GM12878 (cell line): ENCODE results near the gene NAA38. TPM values are rescaled to one million over a fixed set of nuclear protein-coding genes. Genes with fewer than 3 reads are reported as not detected.

Experiments
- EP300 ChIP-seq, 2 experiments: fragments of 150-350 bp in 1 of 2; IDR thresholded peaks; 2 replicates each; pipeline ENCODE4 v1.6.1; 2011 to 2012; ENCODE audit warnings: low read depth in 2 of 2, low read length in 2 of 2, borderline replicate concordance in 1 of 2, improper control_type of control experiment in 1 of 2, inconsistent platforms in 1 of 2; ENCODE audit not compliant: control insufficient read depth in 1 of 2
- HDGF ChIP-seq: fragments of 450-650 bp; IDR thresholded peaks from 2 replicates; pipeline ENCODE4 v1.6.1; 2016; ENCODE audit warnings: antibody characterized with exemption
- KLF5 ChIP-seq: fragments of 450-650 bp; IDR thresholded peaks from 2 replicates; pipeline ENCODE4 v1.6.1; 2014; ENCODE audit warnings: mild to moderate bottlenecking; ENCODE audit not compliant: partially characterized antibody
- MTA2 ChIP-seq: fragments of 450-650 bp; IDR thresholded peaks from 2 replicates; pipeline ENCODE4 v1.6.1; 2016; ENCODE audit warnings: low read depth, mild to moderate bottlenecking, moderate library complexity
- NFIC ChIP-seq: IDR thresholded peaks from 2 replicates; pipeline ENCODE4 v1.6.1; 2012; ENCODE audit warnings: low read depth, mild to moderate bottlenecking, inconsistent platforms, low read length, moderate library complexity
- NR2C1 ChIP-seq: fragments of 450-650 bp; IDR thresholded peaks from 2 replicates; pipeline ENCODE4 v1.6.1; 2017; ENCODE audit warnings: antibody characterized with exemption, mild to moderate bottlenecking, moderate library complexity
- REST ChIP-seq: IDR thresholded peaks from 2 replicates; pipeline ENCODE4 v1.6.1; 2012; ENCODE audit warnings: mild to moderate bottlenecking, low read depth, low read length
- SIX5 ChIP-seq: IDR thresholded peaks from 2 replicates; pipeline ENCODE4 v1.6.1; 2011; ENCODE audit warnings: mild to moderate bottlenecking, low read depth, low read length, moderate library complexity; ENCODE audit not compliant: severe bottlenecking
- ZBED1 ChIP-seq: IDR thresholded peaks from 2 replicates; pipeline ENCODE4 v1.6.1; 2016; ENCODE audit warnings: borderline replicate concordance
- ZNF622 ChIP-seq: fragments of 450-650 bp; IDR thresholded peaks from 2 replicates; pipeline ENCODE4 v1.6.1; 2017; ENCODE audit warnings: mild to moderate bottlenecking, inconsistent platforms
- polyA plus RNA-seq, 11 experiments: library from polyadenylated mRNA; depleted of rRNA in 4 of 11; unstranded in 6 of 11; stranded (reverse) in 5 of 11; fragments of >200 nt; fragmentation: Nextera tagmentation in 4 of 11; fragmentation: Illumina TruSeq in 1 of 11; extraction: Ambion mirVana in 4 of 11; extraction: Trizol in 1 of 11; gene quantifications; 1 replicate in 1 of 11; 2 replicates in 10 of 11; pipeline versions ENCODE4 v1.2.1 to v1.2.3, GENCODE V29; 2011 to 2016; ENCODE audit warnings: inconsistent platforms in 2 of 11, missing spikeins in 2 of 11, low read depth in 1 of 11
- total RNA-seq, 4 experiments: library from RNA; depleted of rRNA in 3 of 4; stranded (reverse); fragments of >200 nt in 3 of 4; fragmentation: Illumina TruSeq in 1 of 4; extraction: Trizol in 1 of 4; gene quantifications; 2 replicates each; pipeline versions ENCODE4 v1.2.1 to v1.2.3, GENCODE V29; 2013 to 2021
- TF ChIP-seq, protein P1 (sequence below): fragments of 450-650 bp; IDR thresholded peaks from 2 replicates; pipeline ENCODE4 v1.6.1; 2016; ENCODE audit warnings: mild to moderate bottlenecking, moderate library complexity, borderline replicate concordance

NAA38 gene
- total and polyA plus RNA-seq, 10 of the 15 experiments (the other 5 are each of a cell fraction or from before 2014, with no cell fraction given): 31.5 to 337 (median 215) TPM

DNA sequence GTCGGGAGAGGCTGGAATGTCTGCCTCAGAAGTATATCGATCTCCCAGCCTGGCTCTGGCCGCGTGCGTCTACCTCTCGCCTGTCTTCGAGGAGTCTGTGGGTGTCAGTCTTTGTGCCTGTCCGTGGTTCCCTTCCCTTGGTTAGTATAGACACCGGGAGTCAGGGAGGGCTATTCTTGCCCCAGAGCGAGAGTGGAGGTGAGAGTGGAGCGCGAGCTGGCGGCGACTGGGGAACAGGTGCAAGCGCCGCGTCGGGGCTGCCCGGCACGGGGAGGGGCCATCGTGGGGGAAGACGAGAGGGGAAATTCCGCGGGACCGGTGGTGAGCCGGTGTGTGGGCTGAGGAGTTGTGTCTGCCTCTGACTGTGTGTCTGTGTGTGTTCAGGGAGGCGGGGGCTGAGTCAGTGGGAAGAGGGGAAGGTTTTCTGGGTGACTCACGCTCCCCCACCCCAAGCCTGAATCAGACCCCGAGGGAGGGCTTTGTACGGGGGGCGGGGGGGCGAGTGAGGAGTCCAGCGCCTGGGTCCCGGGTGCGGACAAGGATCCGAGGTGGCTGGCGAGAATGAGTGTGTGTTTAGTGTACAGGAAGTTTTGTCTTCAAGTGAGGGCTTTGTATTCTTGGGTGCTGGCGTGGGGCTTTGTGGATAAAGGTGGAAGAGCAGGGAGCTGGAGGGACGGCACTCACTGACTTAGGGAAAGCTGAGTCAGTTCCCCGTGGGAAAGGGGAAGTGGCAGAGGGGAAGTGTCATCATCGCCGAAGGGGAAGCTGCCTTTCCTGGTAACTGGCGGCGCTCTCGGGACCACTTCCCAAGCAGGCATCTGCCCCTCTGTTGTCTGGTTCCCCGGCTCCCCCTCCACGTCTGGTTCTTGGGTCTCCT is 14.7 kb downstream of the NAA38 start (continued):
- TF ChIP-seq, protein P1, sequence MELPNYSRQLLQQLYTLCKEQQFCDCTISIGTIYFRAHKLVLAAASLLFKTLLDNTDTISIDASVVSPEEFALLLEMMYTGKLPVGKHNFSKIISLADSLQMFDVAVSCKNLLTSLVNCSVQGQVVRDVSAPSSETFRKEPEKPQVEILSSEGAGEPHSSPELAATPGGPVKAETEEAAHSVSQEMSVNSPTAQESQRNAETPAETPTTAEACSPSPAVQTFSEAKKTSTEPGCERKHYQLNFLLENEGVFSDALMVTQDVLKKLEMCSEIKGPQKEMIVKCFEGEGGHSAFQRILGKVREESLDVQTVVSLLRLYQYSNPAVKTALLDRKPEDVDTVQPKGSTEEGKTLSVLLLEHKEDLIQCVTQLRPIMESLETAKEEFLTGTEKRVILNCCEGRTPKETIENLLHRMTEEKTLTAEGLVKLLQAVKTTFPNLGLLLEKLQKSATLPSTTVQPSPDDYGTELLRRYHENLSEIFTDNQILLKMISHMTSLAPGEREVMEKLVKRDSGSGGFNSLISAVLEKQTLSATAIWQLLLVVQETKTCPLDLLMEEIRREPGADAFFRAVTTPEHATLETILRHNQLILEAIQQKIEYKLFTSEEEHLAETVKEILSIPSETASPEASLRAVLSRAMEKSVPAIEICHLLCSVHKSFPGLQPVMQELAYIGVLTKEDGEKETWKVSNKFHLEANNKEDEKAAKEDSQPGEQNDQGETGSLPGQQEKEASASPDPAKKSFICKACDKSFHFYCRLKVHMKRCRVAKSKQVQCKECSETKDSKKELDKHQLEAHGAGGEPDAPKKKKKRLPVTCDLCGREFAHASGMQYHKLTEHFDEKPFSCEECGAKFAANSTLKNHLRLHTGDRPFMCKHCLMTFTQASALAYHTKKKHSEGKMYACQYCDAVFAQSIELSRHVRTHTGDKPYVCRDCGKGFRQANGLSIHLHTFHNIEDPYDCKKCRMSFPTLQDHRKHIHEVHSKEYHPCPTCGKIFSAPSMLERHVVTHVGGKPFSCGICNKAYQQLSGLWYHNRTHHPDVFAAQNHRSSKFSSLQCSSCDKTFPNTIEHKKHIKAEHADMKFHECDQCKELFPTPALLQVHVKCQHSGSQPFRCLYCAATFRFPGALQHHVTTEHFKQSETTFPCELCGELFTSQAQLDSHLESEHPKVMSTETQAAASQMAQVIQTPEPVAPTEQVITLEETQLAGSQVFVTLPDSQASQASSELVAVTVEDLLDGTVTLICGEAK: no peak
- TF ChIP-seq HDGF (peak; percentile 72; the same call in 1 of the 2 replicates), REST (no peak), SIX5 (no peak), EP300 (IDR thresholded peaks at IDR 0.05; ENCODE audit: borderline replicate concordance in 1 of 2, control insufficient read depth in 1 of 2, low read depth in 2 of 2, low read length in 2 of 2) (peak in 1 of 2 experiments; percentile 58; a peak in 1 of 4 replicates), MTA2 (peak; percentile 70), NR2C1 (no peak), NFIC (no peak), ZBED1 (peak; percentile 26; the same call in 1 of the 2 replicates), ZNF622 (no peak), KLF5 (peak; percentile 33)
